ENCODE data around the gene APPL1.

Gene APPL1

DNA sequence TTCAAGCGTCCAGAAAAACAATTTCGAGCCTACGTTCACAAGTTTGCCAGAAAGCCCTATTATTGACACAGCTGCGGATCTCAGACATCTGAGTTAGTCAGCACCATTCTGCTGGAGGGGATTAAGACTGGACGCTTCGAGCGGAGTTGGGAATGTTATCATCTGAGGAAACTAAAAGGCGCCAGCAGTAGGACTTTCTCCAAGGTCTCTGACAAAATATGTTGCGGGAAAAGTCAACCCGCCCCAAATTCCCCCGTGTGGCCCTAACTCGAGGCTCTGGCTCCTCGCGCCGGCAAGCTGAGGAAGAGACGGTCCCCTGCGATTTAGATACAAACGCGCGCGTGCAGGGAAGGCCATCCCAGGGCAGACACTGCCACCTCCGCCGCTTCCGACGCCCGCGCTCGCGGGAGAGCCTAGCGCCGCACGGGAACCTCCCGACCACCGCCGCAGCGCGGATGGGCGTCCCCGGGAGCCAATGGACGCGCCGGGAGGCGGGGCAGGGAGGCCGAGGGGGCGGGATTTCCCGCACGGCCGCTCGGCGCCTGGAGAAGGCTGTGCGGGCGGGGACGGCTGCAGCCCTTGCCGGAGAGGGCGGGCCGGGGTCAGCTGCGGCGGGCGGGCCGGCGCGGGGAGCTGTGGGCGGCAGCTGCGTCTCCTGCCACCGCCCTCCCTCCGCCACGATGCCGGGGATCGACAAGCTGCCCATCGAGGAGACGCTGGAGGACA, at the start of gene APPL1:
Gene APPL1, plus strand, starts transcription at position 526 of the 726 bp plus-strand sequence. Its CDS starts 155 bp downstream, at position 681.
- intact Hi-C loops (cut with DNase I): loop anchor here (2.0 to 10.0 kb wide), 4 partner anchors 55 to 530 kb away; partner anchors contain the start of genes ARF4 and SLMAP
- peak; percentile 88 to 99 (median 92) for DNase-seq

- intact Hi-C loops (cut with DNase I): no loop called here
- DNase-seq: no peak
These were observed 47.7 kb upstream of the APPL1 start for GRCh38 chr3:57179580-57180410.

DNA sequence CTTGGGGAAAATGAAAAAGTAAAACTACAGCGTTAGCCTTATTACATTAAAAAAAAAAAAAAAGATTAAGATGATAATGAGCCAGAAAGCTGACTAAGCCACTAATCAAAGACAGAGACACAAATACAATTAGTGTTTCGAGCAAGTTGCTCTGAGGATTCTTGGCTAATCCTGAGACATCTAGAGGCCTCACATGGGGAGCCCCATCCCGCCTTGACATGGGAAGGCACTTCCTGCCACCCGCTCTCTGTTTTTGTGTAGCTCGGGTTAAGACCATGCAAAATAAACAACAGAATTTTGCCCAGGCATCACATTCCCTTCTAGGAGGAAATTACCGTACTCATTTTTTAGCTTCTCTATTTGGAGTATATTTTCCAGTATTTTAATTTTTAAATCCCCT, 43.0 kb upstream of the APPL1 start:
- DNase-seq: no peak

DNA sequence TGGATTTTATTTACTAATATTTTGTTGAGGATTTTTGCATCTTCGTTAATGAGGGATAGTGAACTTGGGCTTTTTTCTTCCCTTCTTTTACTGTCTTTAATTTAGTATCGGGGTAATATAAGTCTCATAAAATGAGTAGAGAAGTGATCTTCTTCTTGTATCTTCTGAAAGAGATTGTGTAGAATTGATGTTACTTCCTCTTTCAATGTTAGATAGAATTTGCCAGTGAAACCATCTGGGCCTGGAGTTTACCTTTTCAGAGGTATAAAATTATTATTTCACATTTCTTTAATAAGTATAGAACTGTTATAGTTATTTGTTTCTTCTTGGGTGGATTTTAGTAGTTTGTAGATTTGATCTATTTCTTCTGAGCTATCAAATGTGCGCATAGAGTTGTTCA, 35.5 kb upstream of the APPL1 start:
- intact Hi-C loops (cut with DNase I): no loop called here
- DNase-seq: no peak

More for the DNA sequence above, 43.0 kb upstream of the APPL1 start:
- intact Hi-C loops (cut with DNase I): no loop called here

- no peak for DNase-seq
These were observed 32.9 kb upstream of the APPL1 start for GRCh38 chr3:57194641-57195040.

DNA sequence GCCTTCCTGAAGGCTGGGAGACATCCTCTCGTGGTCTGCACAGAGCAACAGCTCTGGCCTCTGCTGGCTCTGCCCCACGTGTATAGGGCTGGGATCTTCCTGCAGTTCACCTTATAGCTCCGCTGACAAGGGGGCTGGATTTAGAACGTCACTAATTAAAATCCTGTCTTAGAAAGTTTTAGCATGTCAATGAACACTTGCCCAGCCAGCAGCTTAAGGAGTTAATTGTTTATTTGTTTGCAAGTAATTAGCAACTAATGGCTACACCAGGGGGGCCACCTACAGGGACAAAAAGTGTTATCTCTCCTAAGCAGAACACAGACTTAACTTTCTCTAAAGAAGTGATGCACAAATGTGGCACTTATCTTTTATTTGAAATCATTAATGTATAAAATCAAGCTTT, 27.6 kb upstream of the APPL1 start, which contains the start of gene HESX1:
Gene HESX1, minus strand, starts transcription at position 84 of the 403 bp plus-strand sequence. Its CDS starts 60 bp downstream, at position 24.
- intact Hi-C loops (cut with DNase I): no loop called here
- DNase-seq: no peak

More at GRCh38 chr3:57194641-57195040, 32.9 kb upstream of the APPL1 start:
- intact Hi-C loops (cut with DNase I): no loop called here

GRCh38 chr3:57206423-57206822, 21.1 kb upstream of the APPL1 start:
- no peak for DNase-seq
- intact Hi-C loops (cut with DNase I): no loop called here

GRCh38 chr3:57221883-57222282, 5.6 kb upstream of the APPL1 start:
- intact Hi-C loops (cut with DNase I): loop anchor here (5.0 to 10.0 kb wide), 2 partner anchors 120 to 227 kb away; no protein-coding TSS in a partner anchor
- DNase-seq: no peak

- no peak for DNase-seq
- intact Hi-C loops (cut with DNase I): loop anchor here (5.0 to 10.0 kb wide), 4 partner anchors 53 to 532 kb away; partner anchors contain the start of gene SLMAP
These were observed 2.7 kb upstream of the APPL1 start for GRCh38 chr3:57224856-57225255.

- no peak for DNase-seq
- intact Hi-C loops (cut with DNase I): loop anchor here (2.0 to 10.0 kb wide), 4 partner anchors 54 to 531 kb away; partner anchors contain the start of genes ARF4 and SLMAP
These were observed 1.4 kb upstream of the APPL1 start for GRCh38 chr3:57226176-57226575.

GRCh38 chr3:57227930-57228751, 612 bp downstream of the APPL1 start:
- DNase-seq: peak; percentile 45 to 94 (median 62)
- intact Hi-C loops (cut with DNase I): loop anchor here (2.0 to 10.0 kb wide), 4 partner anchors 56 to 529 kb away; partner anchors contain the start of genes ARF4 and SLMAP

- DNase-seq: no peak
- intact Hi-C loops (cut with DNase I): no loop called here
These were observed 2.5 kb downstream of the APPL1 start for GRCh38 chr3:57230006-57230405.

DNA sequence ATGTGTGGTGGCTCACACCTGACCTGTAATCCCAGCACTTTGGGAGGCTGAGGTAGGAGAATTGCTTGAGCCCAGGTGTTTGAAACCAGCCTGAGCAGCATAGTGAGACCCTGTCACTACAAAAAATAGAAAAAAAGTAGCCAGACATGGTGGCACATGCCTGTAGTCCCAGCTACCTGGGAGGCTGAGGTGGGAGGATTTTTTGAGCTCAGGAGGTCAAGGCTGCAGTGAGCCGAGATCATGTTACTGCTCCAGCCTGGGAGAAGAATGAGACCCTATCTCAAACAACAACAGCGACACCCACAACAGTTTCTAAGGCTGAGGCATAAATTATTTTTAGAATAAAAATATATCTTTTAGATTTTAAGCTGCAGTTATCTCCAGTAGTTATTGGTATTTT, 6.3 kb downstream of the APPL1 start:
- DNase-seq: no peak
- intact Hi-C loops (cut with DNase I): no loop called here

GRCh38 chr3:57234613-57235575, 7.4 kb downstream of the APPL1 start:
- intact Hi-C loops (cut with DNase I): no loop called here
- no peak for DNase-seq

DNA sequence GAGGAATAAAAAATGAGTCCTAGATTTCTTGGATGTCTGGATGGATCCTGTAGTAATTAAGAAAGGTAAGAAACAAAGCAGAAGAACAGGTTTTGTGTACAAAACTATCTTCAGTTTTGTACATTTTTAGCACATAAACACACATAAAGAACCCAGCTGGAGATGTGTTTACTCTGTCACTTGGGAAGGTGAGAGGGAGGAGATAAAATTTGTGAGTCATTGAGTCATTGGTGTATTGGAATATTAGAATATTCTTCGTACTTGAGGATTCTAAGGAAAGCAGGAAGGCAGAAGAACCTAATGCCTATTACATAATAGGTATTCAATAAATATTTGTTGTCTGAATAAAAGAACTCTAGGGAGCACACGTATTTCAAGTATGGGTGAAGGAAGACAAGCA, 17.4 kb downstream of the APPL1 start:
- no peak for DNase-seq
- intact Hi-C loops (cut with DNase I): no loop called here

DNA sequence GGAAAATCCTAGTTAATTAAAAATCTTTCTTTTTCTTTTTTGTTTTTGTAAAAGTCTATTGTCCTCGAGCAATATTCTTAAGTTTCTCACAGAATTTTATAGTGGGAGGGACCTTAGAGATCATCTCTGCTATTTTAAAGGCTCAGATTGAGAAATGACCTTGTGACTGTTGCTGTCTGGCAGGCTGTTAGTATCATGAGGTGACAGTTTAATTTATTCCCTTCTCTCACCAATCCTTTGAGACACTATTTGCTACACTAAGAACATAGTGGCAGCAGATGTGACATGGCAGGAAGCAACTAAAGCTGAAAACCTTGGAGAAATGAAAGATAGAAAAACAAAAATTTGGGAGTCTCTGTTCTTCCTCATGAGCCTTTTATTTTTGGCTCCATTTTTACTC, 24.9 kb downstream of the APPL1 start:
- intact Hi-C loops (cut with DNase I): no loop called here
- no peak for DNase-seq

GRCh38 chr3:57256844-57257243, 29.3 kb downstream of the APPL1 start:
- DNase-seq: no peak
- intact Hi-C loops (cut with DNase I): no loop called here

DNA sequence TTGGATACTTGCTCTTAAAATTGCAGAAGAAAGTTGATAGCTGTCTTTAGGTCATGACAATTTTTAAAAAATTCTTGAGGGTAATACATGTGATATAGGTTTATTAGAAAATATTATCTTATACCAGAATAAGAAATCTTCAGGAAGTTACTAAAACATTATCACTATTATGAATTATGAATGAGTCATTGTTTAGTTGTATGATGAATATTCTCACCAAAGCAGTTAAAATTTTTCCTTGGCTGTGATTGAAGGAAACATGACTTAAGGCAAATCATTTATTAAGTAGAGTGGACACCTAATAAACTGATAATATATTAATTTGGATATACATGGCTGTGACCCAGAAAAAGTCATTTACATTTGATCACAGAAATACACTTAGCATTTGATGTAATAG, 30.1 kb downstream of the APPL1 start:
- intact Hi-C loops (cut with DNase I): no loop called here
- DNase-seq: no peak

DNA sequence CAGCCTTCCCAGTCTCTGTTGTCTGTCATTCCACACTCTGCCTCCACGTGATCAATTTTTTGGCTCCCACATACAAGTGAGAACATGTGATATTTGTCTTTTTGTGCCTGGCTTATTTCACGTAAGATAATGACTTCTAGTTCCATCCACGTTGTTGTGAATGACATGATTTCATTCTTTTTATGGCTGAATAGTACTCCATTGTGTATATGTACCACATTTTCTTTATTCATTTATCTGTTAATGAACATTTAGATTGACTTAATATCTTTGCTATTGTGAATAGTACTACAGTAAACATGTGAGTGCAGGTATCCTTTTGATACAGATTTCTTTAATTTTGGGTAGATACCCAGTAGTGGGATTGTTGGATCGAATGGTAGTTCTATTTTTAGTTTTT, 33.6 kb downstream of the APPL1 start:
- no peak for DNase-seq
- intact Hi-C loops (cut with DNase I): no loop called here

Measured in posterior cingulate gyrus (tissue), 11 donors.